ENCODE results near the gene C16orf90.

C16orf90 gene

DNA sequence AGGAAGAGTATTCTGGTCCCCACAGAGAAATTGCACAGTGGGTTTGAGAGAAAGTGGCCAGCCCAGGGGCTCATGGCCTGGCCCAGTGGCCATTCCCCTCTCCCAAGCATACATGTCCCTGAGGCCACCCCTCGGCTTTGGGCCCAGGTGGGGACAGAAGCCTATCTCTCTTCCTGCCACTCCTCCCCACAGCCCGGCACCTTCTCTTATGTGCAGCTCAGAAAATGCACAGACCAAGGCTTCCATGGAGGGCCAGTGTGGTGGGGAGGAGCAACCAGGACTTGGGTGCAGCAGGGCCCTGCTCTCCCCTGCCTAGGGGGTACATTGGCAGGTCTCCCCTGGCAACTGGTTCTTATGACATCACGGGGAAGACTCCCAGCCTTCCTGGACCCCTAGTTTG, at the start of gene C16orf90:
Gene C16orf90, minus strand, starts transcription at position 314 of the 400 bp plus-strand sequence. Its CDS starts 68 bp downstream, at position 246.
- no peak within 1 kb of the TSS for H2AFZ ChIP-seq (ENCODE audit: low read depth)
- H3K79me2 ChIP-seq (ENCODE audit: insufficient read depth, low read depth): no peaks in the 10 kb centered on the region
- H3K4me2 ChIP-seq: no peak within 1 kb of the TSS
- no peaks in the 10 kb centered on the region for H3K4me1 ChIP-seq (ENCODE audit: low read depth, poor library complexity, severe bottlenecking)
- no peak within 1 kb of the TSS for H3K9ac ChIP-seq
- TF ChIP-seq, protein P1, sequence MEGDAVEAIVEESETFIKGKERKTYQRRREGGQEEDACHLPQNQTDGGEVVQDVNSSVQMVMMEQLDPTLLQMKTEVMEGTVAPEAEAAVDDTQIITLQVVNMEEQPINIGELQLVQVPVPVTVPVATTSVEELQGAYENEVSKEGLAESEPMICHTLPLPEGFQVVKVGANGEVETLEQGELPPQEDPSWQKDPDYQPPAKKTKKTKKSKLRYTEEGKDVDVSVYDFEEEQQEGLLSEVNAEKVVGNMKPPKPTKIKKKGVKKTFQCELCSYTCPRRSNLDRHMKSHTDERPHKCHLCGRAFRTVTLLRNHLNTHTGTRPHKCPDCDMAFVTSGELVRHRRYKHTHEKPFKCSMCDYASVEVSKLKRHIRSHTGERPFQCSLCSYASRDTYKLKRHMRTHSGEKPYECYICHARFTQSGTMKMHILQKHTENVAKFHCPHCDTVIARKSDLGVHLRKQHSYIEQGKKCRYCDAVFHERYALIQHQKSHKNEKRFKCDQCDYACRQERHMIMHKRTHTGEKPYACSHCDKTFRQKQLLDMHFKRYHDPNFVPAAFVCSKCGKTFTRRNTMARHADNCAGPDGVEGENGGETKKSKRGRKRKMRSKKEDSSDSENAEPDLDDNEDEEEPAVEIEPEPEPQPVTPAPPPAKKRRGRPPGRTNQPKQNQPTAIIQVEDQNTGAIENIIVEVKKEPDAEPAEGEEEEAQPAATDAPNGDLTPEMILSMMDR (conservative IDR thresholded peaks at IDR 0.05; ENCODE audit: low read depth, low read length): no peak
- no peaks in the 10 kb centered on the region for H3K27me3 ChIP-seq (ENCODE audit: insufficient read depth, low read depth)
- H4K20me1 ChIP-seq (ENCODE audit: insufficient read depth): no peaks in the 10 kb centered on the region
- no peak within 1 kb of the TSS for H3K27ac ChIP-seq
- H3K36me3 ChIP-seq (ENCODE audit: insufficient read depth): no peaks in the 10 kb centered on the region
- H3K4me3 ChIP-seq (IDR thresholded peaks at IDR 0.05; ENCODE audit: insufficient read depth, low read depth, low read length): no peak within 1 kb of the TSS

DNA sequence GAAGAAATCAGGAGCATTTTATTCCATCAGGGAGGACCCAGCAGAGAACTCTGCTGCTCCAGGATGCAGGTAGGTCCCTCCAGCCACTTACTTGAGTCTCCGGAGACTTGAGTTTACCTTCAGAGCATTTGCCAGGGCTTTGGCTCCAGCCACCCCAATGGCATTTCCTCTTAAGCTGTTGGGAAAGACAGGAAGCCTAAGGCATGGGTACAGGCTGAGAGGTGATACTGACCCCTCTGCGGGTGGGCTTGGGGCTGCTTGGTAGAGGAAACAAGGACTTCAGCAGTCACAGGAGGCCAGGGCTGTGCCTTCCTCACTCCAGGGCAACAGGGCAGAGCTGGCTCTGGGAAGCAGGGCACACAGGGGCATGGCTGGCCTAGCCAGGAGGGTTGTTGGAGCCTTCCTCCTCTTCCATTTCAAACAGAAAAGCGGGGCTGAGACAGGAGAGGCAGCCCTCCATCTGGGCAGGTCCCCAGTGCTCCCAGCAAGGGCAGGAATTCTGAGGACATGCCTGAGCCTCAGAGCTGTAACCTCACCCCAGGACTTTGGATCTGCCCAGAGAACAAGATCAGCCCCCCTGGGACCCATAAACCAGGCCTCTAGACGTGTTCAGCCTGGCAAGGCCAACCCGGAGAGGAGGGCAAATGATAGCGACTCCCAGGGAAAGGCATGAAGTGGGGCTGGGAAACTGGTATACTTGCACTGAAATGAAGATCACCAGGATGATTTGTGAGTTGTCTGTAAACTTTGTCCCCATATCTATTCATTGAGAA, 47.5 kb upstream of the C16orf90 start:
- H3K27ac ChIP-seq: no peak overlapping the region
- H3K79me2 ChIP-seq (ENCODE audit: insufficient read depth, low read depth): no peaks in the 10 kb centered on the region
- no peak overlapping the region for H3K4me2 ChIP-seq
- no peak overlapping the region for H2AFZ ChIP-seq (ENCODE audit: low read depth)
- no peak overlapping the region for H3K9ac ChIP-seq
- H3K36me3 ChIP-seq (ENCODE audit: insufficient read depth): no peaks in the 10 kb centered on the region
- TF ChIP-seq, protein P1 (conservative IDR thresholded peaks at IDR 0.05; ENCODE audit: low read depth, low read length): no peak
- H3K27me3 ChIP-seq (ENCODE audit: insufficient read depth, low read depth): no peaks in the 10 kb centered on the region
- H3K4me3 ChIP-seq (IDR thresholded peaks at IDR 0.05; ENCODE audit: insufficient read depth, low read depth, low read length): no peak overlapping the region
- no peaks in the 10 kb centered on the region for H4K20me1 ChIP-seq (ENCODE audit: insufficient read depth)
- no peaks in the 10 kb centered on the region for H3K4me1 ChIP-seq (ENCODE audit: low read depth, poor library complexity, severe bottlenecking)

DNA sequence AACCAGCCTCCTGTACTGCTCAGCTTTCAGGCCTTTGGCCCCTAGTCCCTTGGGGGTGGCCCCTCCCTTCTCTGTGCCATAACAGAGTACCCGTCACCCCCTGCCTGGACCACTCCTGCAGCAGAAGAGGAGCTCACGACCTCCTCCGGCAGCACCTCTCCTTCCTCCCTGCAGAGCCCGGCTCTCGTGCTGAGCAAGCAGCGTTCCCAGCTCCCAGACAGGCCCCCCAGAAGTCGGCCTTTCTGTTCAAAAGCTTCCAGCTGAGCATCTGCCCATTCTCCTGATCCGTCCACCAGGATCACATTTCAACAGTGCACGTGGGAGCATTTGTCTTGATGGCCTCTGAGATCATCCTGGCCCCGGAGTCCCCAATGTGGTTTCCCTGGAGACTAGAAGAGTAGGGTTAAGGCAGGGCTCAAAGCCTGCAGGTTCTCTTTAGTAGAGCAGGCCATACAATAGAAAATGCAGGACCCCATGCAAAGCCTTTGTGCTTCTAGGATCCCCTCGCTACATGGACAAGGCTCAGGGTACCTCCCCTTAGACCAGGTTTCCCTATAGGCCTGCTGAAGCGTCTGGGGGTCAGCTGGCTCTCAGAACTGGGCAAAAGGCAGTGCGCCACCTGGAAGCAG, 46.4 kb upstream of the C16orf90 start:
- H4K20me1 ChIP-seq (ENCODE audit: insufficient read depth): no peaks in the 10 kb centered on the region
- no peak overlapping the region for H3K27ac ChIP-seq
- H3K4me1 ChIP-seq (ENCODE audit: low read depth, poor library complexity, severe bottlenecking): no peaks in the 10 kb centered on the region
- no peaks in the 10 kb centered on the region for H3K79me2 ChIP-seq (ENCODE audit: insufficient read depth, low read depth)
- H3K36me3 ChIP-seq (ENCODE audit: insufficient read depth): no peaks in the 10 kb centered on the region
- H2AFZ ChIP-seq (ENCODE audit: low read depth): no peak overlapping the region
- no peak overlapping the region for H3K9ac ChIP-seq
- TF ChIP-seq, protein P1 (conservative IDR thresholded peaks at IDR 0.05; ENCODE audit: low read depth, low read length): no peak
- H3K27me3 ChIP-seq (ENCODE audit: insufficient read depth, low read depth): no peaks in the 10 kb centered on the region
- no peak overlapping the region for H3K4me2 ChIP-seq
- H3K4me3 ChIP-seq (IDR thresholded peaks at IDR 0.05; ENCODE audit: insufficient read depth, low read depth, low read length): no peak overlapping the region

DNA sequence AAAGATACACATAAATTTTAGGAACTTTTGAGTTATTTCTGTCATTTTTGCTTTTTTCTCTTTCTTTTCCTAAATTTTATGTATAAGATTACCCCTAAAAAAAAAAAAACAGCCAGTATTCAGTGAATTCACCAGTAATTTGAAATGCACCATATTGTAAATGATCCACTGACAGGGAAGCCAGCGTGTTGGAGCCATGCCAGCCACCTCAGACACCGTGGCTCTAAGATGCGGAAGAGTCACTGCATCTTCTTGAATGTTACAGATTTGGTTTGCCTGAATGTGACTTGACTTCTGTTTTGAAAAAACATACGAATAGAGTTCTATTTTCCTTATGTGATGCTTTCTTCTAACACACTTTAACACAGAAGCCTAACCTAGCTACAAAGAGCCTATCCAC, 42.9 kb upstream of the C16orf90 start:
- Histone ChIP-seq H3K27ac (no peak overlapping the region), H2AFZ (ENCODE audit: low read depth) (no peak overlapping the region), H3K4me3 (IDR thresholded peaks at IDR 0.05; ENCODE audit: insufficient read depth, low read depth, low read length) (no peak overlapping the region), H3K36me3 (ENCODE audit: insufficient read depth) (no peaks in the 10 kb centered on the region), H3K27me3 (ENCODE audit: insufficient read depth, low read depth) (no peaks in the 10 kb centered on the region), H3K4me2 (no peak overlapping the region), H3K79me2 (ENCODE audit: insufficient read depth, low read depth) (no peaks in the 10 kb centered on the region), H4K20me1 (ENCODE audit: insufficient read depth) (no peaks in the 10 kb centered on the region), H3K9ac (no peak overlapping the region), H3K4me1 (ENCODE audit: low read depth, poor library complexity, severe bottlenecking) (no peaks in the 10 kb centered on the region)
- TF ChIP-seq, protein P1 (conservative IDR thresholded peaks at IDR 0.05; ENCODE audit: low read depth, low read length): no peak

Data from KMS-11 (cell line).